ENCODE measurements around the gene PDLIM1. TPM values are rescaled to one million over a fixed set of nuclear protein-coding genes. Genes with fewer than 3 reads are reported as not detected.

PDLIM1 gene
- total and polyA plus RNA-seq, 2 experiments from 2014 or later = 111 to 233 TPM

- TF ChIP-seq POLR2AphosphoS5 (IDR thresholded peaks at IDR 0.05; ENCODE audit: low read depth) (no peak), STAT1 (IDR thresholded peaks at IDR 0.05; ENCODE audit: unreplicated experiment) (no peak), ZNF331 (CRISPR knock-in tag; IDR thresholded peaks at IDR 0.05; ENCODE audit: low read depth) (no peak), EZH2 (IDR thresholded peaks at IDR 0.05; ENCODE audit: low read depth, unreplicated experiment) (no peak), JUNB (IDR thresholded peaks at IDR 0.05; ENCODE audit: unreplicated experiment) (no peak), CTCF (conservative IDR thresholded peaks at IDR 0.05; ENCODE audit: low read depth in 2 of 2) (no peak)
- TF ChIP-seq, protein P1, sequence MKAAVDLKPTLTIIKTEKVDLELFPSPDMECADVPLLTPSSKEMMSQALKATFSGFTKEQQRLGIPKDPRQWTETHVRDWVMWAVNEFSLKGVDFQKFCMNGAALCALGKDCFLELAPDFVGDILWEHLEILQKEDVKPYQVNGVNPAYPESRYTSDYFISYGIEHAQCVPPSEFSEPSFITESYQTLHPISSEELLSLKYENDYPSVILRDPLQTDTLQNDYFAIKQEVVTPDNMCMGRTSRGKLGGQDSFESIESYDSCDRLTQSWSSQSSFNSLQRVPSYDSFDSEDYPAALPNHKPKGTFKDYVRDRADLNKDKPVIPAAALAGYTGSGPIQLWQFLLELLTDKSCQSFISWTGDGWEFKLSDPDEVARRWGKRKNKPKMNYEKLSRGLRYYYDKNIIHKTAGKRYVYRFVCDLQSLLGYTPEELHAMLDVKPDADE (IDR thresholded peaks at IDR 0.05) = no peak
Measured at GRCh38 chr10:95337423-95338160, 46.8 kb upstream of the PDLIM1 start (continued).

- Mint-ChIP-seq H3K27me3 (ENCODE audit: insufficient read depth, low read depth, poor library complexity) (peaks cover 6% of the 10 kb centered on the region), H3K4me1 (peaks cover 7% of the 10 kb centered on the region), H3K36me3 (ENCODE audit: low read depth) (peaks cover 14% of the 10 kb centered on the region), H3K9me3 (no peaks in the 10 kb centered on the region), H3K4me3 (no peak overlapping the region), H3K27ac (peak overlapping the region; percentile 59; the same call in 1 of the 2 replicates)
- Histone ChIP-seq H3K27ac (ENCODE audit: low read depth) (no peak overlapping the region), H3K79me2 (replicated peaks; ENCODE audit: insufficient read depth) (no peaks in the 10 kb centered on the region), H3K4me1 (ENCODE audit: insufficient read depth) (peaks cover 8% of the 10 kb centered on the region; the same call in 1 of the 2 replicates), H3K36me3 (ENCODE audit: insufficient read depth) (0 out of 2 replicates have a peak, but pooled peaks cover 3% of the 10 kb centered on the region), H3F3A (replicated peaks; ENCODE audit: low read depth) (0 out of 2 replicates have a peak, but pooled peaks cover 3% of the 10 kb centered on the region), H2AFZ (no peak overlapping the region), H3K4me3 (no peak overlapping the region), H3K4me2 (no peak overlapping the region), H3K27me3 (ENCODE audit: insufficient read depth) (no peaks in the 10 kb centered on the region), H4K20me1 (replicated peaks; ENCODE audit: insufficient read depth) (no peaks in the 10 kb centered on the region), H3K9me2 (ENCODE audit: insufficient read depth) (no peaks in the 10 kb centered on the region)
- ATAC-seq = no peak; the same call in 2 of the 3 replicates
- TF ChIP-seq CTCF (conservative IDR thresholded peaks at IDR 0.05; ENCODE audit: low read depth in 2 of 2) = peak in 1 of 2 experiments; percentile 38; a peak in 1 of 4 replicates
- no peak for TF ChIP-seq JUNB (IDR thresholded peaks at IDR 0.05; ENCODE audit: unreplicated experiment)
- no peak for TF ChIP-seq POLR2AphosphoS5 (IDR thresholded peaks at IDR 0.05; ENCODE audit: low read depth)
- no peak for DNase-seq (ENCODE audit: low spot score)
Measured at GRCh38 chr10:95336702-95337101, 45.9 kb upstream of the PDLIM1 start.
